CD4-positive, alpha-beta memory T cell (primary cell): ENCODE results near the gene SRPX2. TPM values are rescaled to one million over a fixed set of nuclear protein-coding genes. Genes with fewer than 3 reads are reported as not detected.
A peak's percentile ranks its signal among the peaks of the same experiment; 100 is the strongest.

Experiments
- CTCF ChIA-PET: fragments of 350-600 bp; sonication (Branson Sonifier 250); formaldehyde crosslinking; loops from one replicate; lab custom pipeline; 2021; ENCODE audit warnings: inconsistent platforms; ENCODE audit not compliant: partially characterized antibody; lab: Charles Lee
- POLR2A ChIA-PET: fragments of 350-600 bp; sonication (Branson Sonifier 250); formaldehyde crosslinking; loops from one replicate; lab custom pipeline; 2021; ENCODE audit not compliant: partially characterized antibody; lab: Charles Lee
- DNase-seq, 5 donors: peaks; one replicate each; pipeline versions ENCODE4 v3.0.0 to v3.0.0-alpha.2; 2020 to 2022; ENCODE audit warnings: mixed read lengths in 1 of 5
- H3K27ac ChIP-seq: one replicate; pipeline ENCODE4 v1.7.0; 2013; ENCODE audit warnings: low read depth, low read length
- H3K27me3 ChIP-seq: 2 replicates; pipeline ENCODE4 v1.7.0; 2013; ENCODE audit warnings: mild to moderate bottlenecking, low read length, moderate library complexity; ENCODE audit not compliant: insufficient read depth
- H3K36me3 ChIP-seq: 2 replicates; pipeline ENCODE4 v1.7.0; 2013; ENCODE audit warnings: mild to moderate bottlenecking, low read length, moderate library complexity; ENCODE audit not compliant: insufficient read depth
- H3K4me1 ChIP-seq: 2 replicates; pipeline ENCODE4 v1.7.0; 2013; ENCODE audit warnings: mild to moderate bottlenecking, low read length, moderate library complexity; ENCODE audit not compliant: insufficient read depth
- H3K4me3 ChIP-seq, 2 donors: one replicate each; pipeline ENCODE4 v1.7.0; 2013; ENCODE audit warnings: low read length in 2 of 2, mild to moderate bottlenecking in 1 of 2
- H3K9me3 ChIP-seq, 2 donors: one replicate each; pipeline ENCODE4 v1.7.0; 2013; ENCODE audit warnings: low read length in 2 of 2, control low read depth in 1 of 2; ENCODE audit not compliant: control insufficient read depth in 1 of 2
- H3K27ac Mint-ChIP-seq, 7 donors: one replicate each; pipeline ENCODE4 v1.8.0; 2020 to 2021; ENCODE audit warnings: mixed read lengths in 7 of 7, mild to moderate bottlenecking in 6 of 7, inconsistent platforms in 3 of 7, moderate library complexity in 3 of 7
- H3K27me3 Mint-ChIP-seq, 2 donors: one replicate each; pipeline ENCODE4 v1.8.0; 2020 to 2021; ENCODE audit warnings: mixed read lengths in 2 of 2
- H3K36me3 Mint-ChIP-seq, 2 donors: one replicate each; pipeline ENCODE4 v1.8.0; 2020 to 2021; ENCODE audit warnings: mixed read lengths in 2 of 2, inconsistent platforms in 1 of 2, mild to moderate bottlenecking in 1 of 2
- H3K4me1 Mint-ChIP-seq, 4 donors: one replicate each; pipeline ENCODE4 v1.8.0; 2020 to 2021; ENCODE audit warnings: mixed read lengths in 4 of 4, mild to moderate bottlenecking in 1 of 4
- H3K4me3 Mint-ChIP-seq, 8 donors: one replicate each; pipeline ENCODE4 v1.8.0; 2020 to 2021; ENCODE audit warnings: mixed read lengths in 8 of 8, mild to moderate bottlenecking in 7 of 8, moderate library complexity in 6 of 8, inconsistent platforms in 3 of 8
- H3K9me3 Mint-ChIP-seq, 8 donors: one replicate each; pipeline ENCODE4 v1.8.0; 2020 to 2021; ENCODE audit warnings: mixed read lengths in 8 of 8, mild to moderate bottlenecking in 5 of 8, inconsistent platforms in 3 of 8, moderate library complexity in 1 of 8
- intact Hi-C: fragments of 100-400 bp; cut with micrococcal nuclease; formaldehyde crosslinking; loops from one replicate; pipeline ENCODE4 v1.15.1; 2023
- polyA plus RNA-seq, 2 donors: library from polyadenylated mRNA; unstranded; fragments of 300-500 nt; fragmentation: Illumina TruSeq; gene quantifications; one replicate each; pipeline ENCODE4 v1.2.3, GENCODE V29; 2021
- total RNA-seq, 2 experiments: library from RNA; stranded (reverse); gene quantifications; one replicate each; pipeline ENCODE4 v1.2.3, GENCODE V29; 2021

SRPX2 gene
- total and polyA plus RNA-seq, 4 experiments from 2014 or later, result not detected

- Histone ChIP-seq H3K9me3 (no peaks in the 10 kb centered on the region), H3K36me3 (no peaks in the 10 kb centered on the region), H3K27ac (no peak overlapping the region), H3K4me3 (no peak overlapping the region), H3K4me1 (no peaks in the 10 kb centered on the region), H3K27me3 (no peaks in the 10 kb centered on the region)
- Mint-ChIP-seq H3K9me3 (no peaks in the 10 kb centered on the region), H3K4me1 (no peaks in the 10 kb centered on the region), H3K4me3 (no peak overlapping the region), H3K27ac (no peak overlapping the region), H3K27me3 (peaks cover 1 to 2% of the 10 kb centered on the region in 2 donors), H3K36me3 (no peaks in the 10 kb centered on the region)
- POLR2A ChIA-PET, result no interaction called here
- no peak for DNase-seq
- intact Hi-C loops, result no loop called here
- CTCF ChIA-PET, result no interaction called here
These were observed 19.6 kb downstream of the SRPX2 start for GRCh38 chrX:100663642-100664041.

- H3K4me1 Mint-ChIP-seq, result peaks cover 13 to 19% (median 17%) of the 10 kb centered on the region in 4 donors
- intact Hi-C loops, result no loop called here
- CTCF ChIA-PET, result interaction anchor here (1.7 to 10.9 kb wide), 3 partner anchors 10 to 93 kb away, joined by 4 to 123 read pairs (median 16); no protein-coding TSS in a partner anchor
- H3K9me3 ChIP-seq, result no peaks in the 10 kb centered on the region
- H3K9me3 Mint-ChIP-seq, result peaks cover 0 to 2% (median 0%) of the 10 kb centered on the region in 8 donors
- no peak for DNase-seq
- peak overlapping the region in 1 of 7 donors; percentile 15 for H3K27ac Mint-ChIP-seq
- no peak overlapping the region for H3K4me3 Mint-ChIP-seq
- H3K4me1 ChIP-seq, result peaks cover 19% of the 10 kb centered on the region
- POLR2A ChIA-PET, result no interaction called here
- no peaks in the 10 kb centered on the region for H3K36me3 Mint-ChIP-seq
- no peaks in the 10 kb centered on the region for H3K36me3 ChIP-seq
- H3K4me3 ChIP-seq, result no peak overlapping the region
- H3K27ac ChIP-seq, result no peak overlapping the region
- no peaks in the 10 kb centered on the region for H3K27me3 Mint-ChIP-seq
- no peaks in the 10 kb centered on the region for H3K27me3 ChIP-seq
These were observed 29.0 kb downstream of the SRPX2 start for GRCh38 chrX:100672966-100673365.

GRCh38 chrX:100673397-100673953 is 29.5 kb downstream of the SRPX2 start:
- no peaks in the 10 kb centered on the region for H3K27me3 Mint-ChIP-seq
- Histone ChIP-seq H3K27me3 (no peaks in the 10 kb centered on the region), H3K36me3 (no peaks in the 10 kb centered on the region), H3K4me3 (no peak overlapping the region), H3K27ac (no peak overlapping the region), H3K4me1 (peaks cover 19% of the 10 kb centered on the region), H3K9me3 (no peaks in the 10 kb centered on the region)
- H3K36me3 Mint-ChIP-seq, result no peaks in the 10 kb centered on the region
- H3K4me3 Mint-ChIP-seq, result no peak overlapping the region
- intact Hi-C loops, result no loop called here
- H3K9me3 Mint-ChIP-seq, result peaks cover 0 to 2% (median 0%) of the 10 kb centered on the region in 8 donors
- no peak for DNase-seq
- CTCF ChIA-PET, result interaction anchor here (1.7 to 10.9 kb wide), 4 partner anchors 10 to 93 kb away, joined by 4 to 123 read pairs (median 14); no protein-coding TSS in a partner anchor
- H3K27ac Mint-ChIP-seq, result no peak overlapping the region
- peaks cover 13 to 19% (median 17%) of the 10 kb centered on the region in 4 donors for H3K4me1 Mint-ChIP-seq
- POLR2A ChIA-PET, result no interaction called here

GRCh38 chrX:100674705-100675104 is 30.7 kb downstream of the SRPX2 start:
- no peaks in the 10 kb centered on the region for H3K36me3 ChIP-seq
- Mint-ChIP-seq H3K27ac (peak overlapping the region in 3 of 7 donors; percentile 2 to 42 (median 41)), H3K27me3 (no peaks in the 10 kb centered on the region), H3K4me3 (peak overlapping the region in 6 of 8 donors; percentile 3 to 55 (median 18)), H3K4me1 (peaks cover 13 to 19% (median 17%) of the 10 kb centered on the region in 4 donors), H3K36me3 (no peaks in the 10 kb centered on the region), H3K9me3 (peaks cover 0 to 2% (median 0%) of the 10 kb centered on the region in 8 donors)
- H3K27me3 ChIP-seq, result no peaks in the 10 kb centered on the region
- H3K27ac ChIP-seq, result no peak overlapping the region
- H3K4me1 ChIP-seq, result peaks cover 19% of the 10 kb centered on the region
- H3K9me3 ChIP-seq, result no peaks in the 10 kb centered on the region
- ChIA-PET CTCF (interaction anchor here (0.6 to 10.9 kb wide), 5 partner anchors 9 to 91 kb away, joined by 4 to 123 read pairs (median 6); no protein-coding TSS in a partner anchor), POLR2A (no interaction called here)
- intact Hi-C loops, result no loop called here
- no peak for DNase-seq
- H3K4me3 ChIP-seq, result no peak overlapping the region

- intact Hi-C loops, result no loop called here
- peaks cover 0 to 2% (median 0%) of the 10 kb centered on the region in 8 donors for H3K9me3 Mint-ChIP-seq
- no peaks in the 10 kb centered on the region for H3K27me3 ChIP-seq
- H3K36me3 ChIP-seq, result no peaks in the 10 kb centered on the region
- H3K27ac ChIP-seq, result no peak overlapping the region
- peaks cover 19% of the 10 kb centered on the region for H3K4me1 ChIP-seq
- H3K4me1 Mint-ChIP-seq, result peaks cover 13 to 18% (median 16%) of the 10 kb centered on the region in 4 donors
- H3K27me3 Mint-ChIP-seq, result no peaks in the 10 kb centered on the region
- ChIA-PET CTCF (interaction anchor here (10.9 kb wide), 1 partner anchor 88 kb away, joined by 123 read pairs; no protein-coding TSS in a partner anchor), POLR2A (no interaction called here)
- no peak overlapping the region for H3K27ac Mint-ChIP-seq
- no peaks in the 10 kb centered on the region for H3K36me3 Mint-ChIP-seq
- no peak for DNase-seq
- H3K9me3 ChIP-seq, result no peaks in the 10 kb centered on the region
- no peak overlapping the region for H3K4me3 ChIP-seq
- no peak overlapping the region for H3K4me3 Mint-ChIP-seq
These were observed 33.7 kb downstream of the SRPX2 start for GRCh38 chrX:100677611-100678181.

GRCh38 chrX:100680756-100681155 is 36.8 kb downstream of the SRPX2 start:
- H3K4me3 Mint-ChIP-seq, result no peak overlapping the region
- H3K4me1 Mint-ChIP-seq, result peaks cover 0 to 2% (median 1%) of the 10 kb centered on the region in 4 donors
- no peak overlapping the region for H3K4me3 ChIP-seq
- no peaks in the 10 kb centered on the region for H3K27me3 ChIP-seq
- ChIA-PET CTCF (interaction anchor here (1.4 to 3.8 kb wide), 3 partner anchors 10 to 89 kb away, joined by 3 to 22 read pairs (median 5); no protein-coding TSS in a partner anchor), POLR2A (no interaction called here)
- no peak overlapping the region for H3K27ac Mint-ChIP-seq
- no peaks in the 10 kb centered on the region for H3K36me3 Mint-ChIP-seq
- no peak for DNase-seq
- intact Hi-C loops, result no loop called here
- H3K27me3 Mint-ChIP-seq, result peaks cover 0 to 1% of the 10 kb centered on the region in 2 donors
- H3K9me3 Mint-ChIP-seq, result no peaks in the 10 kb centered on the region
- no peaks in the 10 kb centered on the region for H3K4me1 ChIP-seq
- no peaks in the 10 kb centered on the region for H3K36me3 ChIP-seq
- no peak overlapping the region for H3K27ac ChIP-seq
- no peaks in the 10 kb centered on the region for H3K9me3 ChIP-seq

- Histone ChIP-seq H3K27ac (no peak overlapping the region), H3K9me3 (no peaks in the 10 kb centered on the region), H3K27me3 (no peaks in the 10 kb centered on the region), H3K36me3 (no peaks in the 10 kb centered on the region), H3K4me1 (no peaks in the 10 kb centered on the region), H3K4me3 (no peak overlapping the region)
- ChIA-PET CTCF (interaction anchor here (3.8 kb wide), 1 partner anchor 86 kb away, joined by 22 read pairs; no protein-coding TSS in a partner anchor), POLR2A (no interaction called here)
- H3K36me3 Mint-ChIP-seq, result no peaks in the 10 kb centered on the region
- peaks cover 0 to 2% (median 1%) of the 10 kb centered on the region in 4 donors for H3K4me1 Mint-ChIP-seq
- intact Hi-C loops, result no loop called here
- H3K27ac Mint-ChIP-seq, result no peak overlapping the region
- DNase-seq, result no peak
- H3K9me3 Mint-ChIP-seq, result no peaks in the 10 kb centered on the region
- no peak overlapping the region for H3K4me3 Mint-ChIP-seq
- peaks cover 0 to 3% of the 10 kb centered on the region in 2 donors for H3K27me3 Mint-ChIP-seq
These were observed 37.6 kb downstream of the SRPX2 start for GRCh38 chrX:100681599-100681998.
